Activated T-helper 1 cell treated with anti-CD3 and anti-CD28 coated beads, Interleukin-2, amount 50 U/mL, for 16 hours (primary cell): ENCODE measurements around the gene SUFU.
"Not testable (repeated sequence)": the region's sequence is repeated elsewhere in the genome, so short reads cannot be mapped to it uniquely, and the experiment has no call there.

Experiments
- DNase-seq, 2 donors: peaks; one replicate each; pipeline ENCODE4 v3.0.0-alpha.2; 2020; ENCODE audit warnings: low read depth in 1 of 2, low spot score in 1 of 2

Gene SUFU

DNA sequence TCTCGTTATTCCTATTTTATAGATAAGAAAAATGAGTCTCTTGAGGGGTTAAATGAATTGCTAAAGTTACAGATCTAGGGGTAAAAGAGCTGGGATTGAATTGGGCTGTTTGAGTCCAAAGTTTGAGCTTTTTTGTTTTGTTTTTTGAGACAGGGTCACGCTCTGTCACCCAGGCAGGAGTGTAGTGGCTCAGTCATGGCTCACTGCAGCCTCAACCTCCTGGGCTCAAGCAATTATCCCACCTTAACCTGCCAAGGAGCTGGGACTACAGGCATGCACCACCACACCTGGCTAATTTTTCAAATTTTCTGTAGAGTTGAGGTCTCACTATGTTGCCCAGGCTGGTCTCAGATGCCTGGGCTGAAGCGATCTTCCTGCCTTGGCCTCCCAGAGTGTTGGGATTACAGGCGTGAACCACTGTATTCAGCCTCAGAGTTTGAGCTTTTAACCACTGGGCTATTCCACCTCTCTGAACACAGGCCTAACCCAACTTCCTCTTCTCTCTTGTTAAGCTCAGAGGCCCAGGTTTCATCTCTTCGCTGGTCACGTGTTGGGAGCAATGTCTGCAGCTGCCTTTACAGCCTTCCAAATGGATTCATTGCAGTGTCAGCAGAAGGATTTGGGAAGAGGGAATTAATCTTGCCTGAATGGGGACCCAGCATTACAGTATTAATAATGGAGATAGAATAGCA lies 8.0 kb downstream of the SUFU start:
- DNase-seq: no peak

GRCh38 chr10:102514487-102515311 lies 10.9 kb downstream of the SUFU start:
- no peak for DNase-seq

- no peak for DNase-seq
These were observed 12.0 kb downstream of the SUFU start for GRCh38 chr10:102515724-102516123.

- no peak for DNase-seq
These were observed 13.8 kb downstream of the SUFU start for GRCh38 chr10:102517553-102517952.

DNA sequence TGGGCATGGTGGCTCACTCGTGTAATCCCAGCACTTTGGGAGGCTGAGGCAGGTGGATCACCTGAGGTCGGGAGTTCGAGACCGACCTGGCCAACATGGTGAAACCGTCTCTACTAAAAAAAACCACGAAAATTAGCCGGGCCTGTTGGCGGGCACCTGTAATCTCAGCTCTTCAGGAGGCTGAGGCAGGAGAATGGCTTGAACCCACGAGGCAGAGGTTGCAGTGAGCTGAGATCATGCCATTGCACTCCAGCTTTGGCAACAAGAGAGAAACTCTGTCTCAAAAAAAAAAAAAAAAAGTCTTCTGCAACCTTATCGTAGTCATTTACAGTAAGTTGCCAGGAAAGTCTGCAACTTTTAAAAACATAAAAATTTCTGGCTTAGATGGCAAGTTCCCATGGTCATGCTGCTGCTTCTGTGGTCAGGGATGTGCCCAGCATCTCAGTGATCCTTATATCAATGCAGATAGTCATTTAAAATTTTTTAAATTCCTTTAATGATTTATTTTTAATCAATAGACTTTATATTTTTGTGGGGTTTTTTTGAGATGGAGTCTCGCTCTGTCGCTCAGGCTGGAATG lies 15.6 kb downstream of the SUFU start:
- DNase-seq: no peak

DNA sequence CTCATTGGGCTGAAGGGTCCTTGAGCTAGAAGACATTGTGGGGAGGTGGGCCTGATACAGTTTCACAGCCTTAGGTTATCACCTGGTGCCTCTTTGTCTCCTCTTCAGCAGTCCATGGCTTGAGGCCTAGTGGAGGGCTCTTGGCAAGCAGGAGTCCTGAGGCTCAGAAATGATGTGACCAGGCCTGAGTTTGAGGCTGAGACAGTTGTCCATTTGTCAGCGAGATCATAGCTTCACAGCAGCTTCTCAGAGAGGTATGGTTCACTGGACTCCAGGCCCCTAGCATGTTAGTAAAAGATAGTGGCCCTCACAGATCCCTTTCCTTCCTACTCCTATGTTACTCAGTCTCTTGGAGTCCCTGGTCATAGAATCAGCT lies 19.1 kb downstream of the SUFU start:
- DNase-seq: no peak

DNA sequence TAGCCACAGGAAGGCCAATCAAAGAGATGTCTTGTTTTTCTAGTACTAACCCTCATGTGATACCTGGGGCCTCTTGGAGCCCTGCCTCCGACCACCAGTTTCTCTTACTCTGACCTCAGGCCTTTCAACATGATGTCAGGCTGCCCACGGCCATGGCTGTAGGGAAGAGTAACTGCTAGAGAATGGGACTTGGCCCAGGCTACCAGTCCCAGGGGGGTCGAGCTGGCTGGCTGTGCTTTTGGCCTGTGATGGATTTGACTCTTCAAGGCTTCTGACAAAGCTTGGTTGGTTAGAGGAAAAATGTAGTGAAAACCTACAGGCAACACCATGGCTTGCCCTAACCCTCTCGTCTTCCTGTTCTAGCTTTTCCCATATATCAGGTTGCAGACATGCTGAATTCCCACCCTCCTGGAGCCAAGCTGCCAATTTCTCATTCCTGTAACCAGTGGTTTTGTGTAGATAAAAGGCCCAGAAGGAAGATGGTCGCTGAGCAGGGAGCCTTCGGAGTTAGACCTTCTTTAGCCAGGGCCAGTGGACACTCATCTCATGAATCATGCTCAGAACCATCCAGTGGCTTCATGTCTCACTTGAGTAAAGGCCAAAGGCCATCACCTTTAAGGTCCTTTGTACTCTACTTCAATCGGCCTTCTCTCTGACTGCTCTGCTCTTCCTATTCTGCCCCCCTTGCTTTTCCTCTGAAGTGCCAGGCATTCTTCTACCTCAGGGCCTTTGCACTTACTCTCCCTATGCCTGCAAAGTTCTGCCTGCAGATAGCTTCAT lies 19.7 kb downstream of the SUFU start:
- DNase-seq: no peak

DNA sequence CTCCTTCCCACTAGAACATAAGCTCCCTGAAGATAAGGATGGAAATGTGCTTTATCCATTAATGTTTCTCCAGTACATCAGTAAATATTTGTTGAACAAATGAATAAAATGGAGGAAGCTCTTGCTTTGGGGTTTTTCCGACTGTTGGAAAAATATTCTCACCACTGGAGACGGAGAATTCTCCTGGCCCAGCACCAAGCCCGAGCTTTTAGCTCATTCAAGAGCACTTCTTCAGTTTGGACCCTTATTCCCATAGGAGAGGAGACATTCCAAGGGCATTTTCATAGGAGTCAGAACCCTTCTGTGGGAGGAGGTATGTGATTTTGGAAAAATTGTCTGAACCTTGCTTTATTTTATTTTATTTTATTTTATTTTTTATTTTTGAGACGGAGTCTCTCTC lies 21.0 kb downstream of the SUFU start:
- no peak for DNase-seq

DNA sequence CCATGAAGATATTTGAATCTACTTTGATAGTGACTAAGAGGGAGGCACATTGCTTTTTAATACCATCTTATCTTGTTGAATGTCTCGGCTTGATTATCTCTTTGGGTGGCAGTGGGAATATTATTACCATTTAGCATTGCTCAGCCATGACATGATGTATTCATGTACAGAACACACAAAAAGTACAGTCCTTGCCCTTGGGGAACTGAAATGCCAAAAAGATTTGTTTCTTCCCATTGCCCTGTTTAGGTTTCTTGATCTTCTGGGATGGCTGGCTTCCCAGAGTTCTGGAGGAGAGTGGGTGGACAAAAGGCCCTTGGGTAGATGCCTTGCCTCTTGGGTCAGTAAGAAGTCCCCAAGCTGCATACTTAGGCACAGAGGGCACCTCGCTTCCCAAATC lies 23.8 kb downstream of the SUFU start:
- DNase-seq: no peak

GRCh38 chr10:102534333-102534732 lies 30.6 kb downstream of the SUFU start:
- DNase-seq: no peak

DNA sequence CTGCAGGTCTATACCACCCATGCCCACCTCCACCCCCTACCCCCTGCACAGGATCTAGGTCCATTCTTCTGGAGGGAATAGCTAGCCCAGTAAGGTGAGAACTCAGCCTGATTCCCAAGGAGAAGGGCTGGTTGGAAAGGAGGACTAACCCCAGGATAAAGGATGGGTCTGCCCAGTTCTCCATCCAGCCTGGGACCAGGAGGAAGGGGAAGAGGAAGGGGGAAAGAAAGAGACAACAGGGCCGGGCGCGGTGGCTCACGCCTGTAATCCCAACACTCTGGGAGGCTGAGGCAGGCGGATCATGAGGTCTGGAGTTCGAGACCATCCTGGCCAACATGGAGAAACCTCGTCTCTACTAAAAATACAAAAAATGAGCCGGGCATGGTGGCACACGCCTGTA lies 31.2 kb downstream of the SUFU start:
- not testable (repeated sequence) for DNase-seq

DNA sequence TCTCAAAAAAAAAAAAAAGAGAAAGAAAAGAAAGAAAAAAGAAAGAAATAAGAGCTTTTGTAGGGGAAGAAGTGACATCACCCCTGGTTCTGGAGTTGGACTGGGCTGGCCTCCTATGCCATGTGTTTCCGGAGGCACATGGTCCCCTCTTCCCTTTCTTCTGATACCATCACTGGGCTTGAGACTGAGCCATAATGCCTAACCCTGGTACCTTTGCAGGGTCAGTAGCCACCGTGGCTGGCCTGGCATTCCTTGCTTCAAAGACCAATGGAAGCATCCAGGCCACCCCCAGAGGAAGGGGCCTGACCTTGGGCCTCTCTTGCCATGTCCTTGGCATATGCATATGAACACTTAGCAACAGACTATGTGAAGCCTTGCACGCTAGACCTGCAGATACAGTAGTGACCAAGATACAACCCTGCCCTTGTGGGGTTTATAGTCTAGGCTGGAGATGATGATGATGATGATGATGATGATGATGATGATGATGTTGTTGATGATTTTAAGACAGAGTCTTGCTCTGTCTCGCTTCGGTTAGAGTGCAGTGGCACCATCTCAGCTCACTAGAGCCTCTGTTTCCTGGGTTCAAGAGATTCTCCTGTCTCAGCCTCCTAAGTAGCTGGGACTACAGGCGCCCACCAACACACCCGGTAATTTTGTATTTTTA lies 31.8 kb downstream of the SUFU start:
- no peak for DNase-seq

GRCh38 chr10:102537367-102537766 lies 33.6 kb downstream of the SUFU start:
- no peak for DNase-seq

GRCh38 chr10:102537948-102538347 lies 34.2 kb downstream of the SUFU start:
- DNase-seq: no peak

DNA sequence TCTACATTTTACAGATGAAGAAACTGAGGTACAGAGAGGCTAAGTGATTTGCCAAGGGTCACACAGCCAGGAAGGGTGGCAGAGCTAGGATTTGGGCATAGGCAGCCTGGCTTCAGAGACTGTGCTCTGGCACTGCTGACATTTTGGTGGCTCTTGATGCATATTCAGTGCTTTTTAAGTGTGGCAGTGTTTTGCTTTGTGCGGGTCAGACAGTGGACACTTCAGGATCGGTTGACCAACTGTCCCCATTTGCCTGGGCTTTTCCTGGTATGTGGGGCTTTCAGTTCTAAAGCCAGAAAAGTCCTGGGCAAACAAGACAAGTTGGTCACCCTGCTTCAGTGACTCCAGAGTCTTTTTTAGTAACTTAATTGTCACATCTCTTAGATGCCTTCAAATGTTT lies 35.0 kb downstream of the SUFU start:
- no peak for DNase-seq

GRCh38 chr10:102540023-102540422 lies 36.3 kb downstream of the SUFU start:
- no peak for DNase-seq

DNA sequence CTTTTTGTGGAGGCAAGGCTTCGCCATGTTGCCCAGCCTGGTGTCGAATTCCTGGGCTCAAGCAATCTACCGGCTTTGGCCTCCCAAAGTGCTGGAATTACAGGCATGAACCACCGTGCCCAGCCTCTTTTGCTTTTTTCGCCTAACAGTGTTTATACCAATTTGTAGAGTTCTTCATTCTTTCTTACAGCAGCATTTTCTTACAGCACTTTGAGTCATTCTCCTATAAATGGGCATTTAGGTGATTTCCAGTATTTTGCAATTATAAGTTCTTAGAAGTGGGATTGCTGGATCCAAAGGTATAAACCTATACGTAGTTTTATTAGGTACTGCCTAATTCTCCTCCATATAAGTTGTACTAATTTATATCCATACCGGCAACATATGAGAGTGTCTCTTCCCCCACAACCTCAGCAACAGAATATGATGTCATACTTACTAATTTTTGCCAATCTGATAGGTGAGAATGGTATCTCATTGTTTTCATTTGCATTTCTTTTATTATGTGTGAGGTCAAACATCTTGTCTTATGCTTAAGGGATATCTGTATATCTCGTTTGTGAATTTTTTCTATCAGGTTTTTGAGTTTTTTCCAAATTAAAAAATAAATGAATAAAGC lies 39.1 kb downstream of the SUFU start:
- no peak for DNase-seq

DNA sequence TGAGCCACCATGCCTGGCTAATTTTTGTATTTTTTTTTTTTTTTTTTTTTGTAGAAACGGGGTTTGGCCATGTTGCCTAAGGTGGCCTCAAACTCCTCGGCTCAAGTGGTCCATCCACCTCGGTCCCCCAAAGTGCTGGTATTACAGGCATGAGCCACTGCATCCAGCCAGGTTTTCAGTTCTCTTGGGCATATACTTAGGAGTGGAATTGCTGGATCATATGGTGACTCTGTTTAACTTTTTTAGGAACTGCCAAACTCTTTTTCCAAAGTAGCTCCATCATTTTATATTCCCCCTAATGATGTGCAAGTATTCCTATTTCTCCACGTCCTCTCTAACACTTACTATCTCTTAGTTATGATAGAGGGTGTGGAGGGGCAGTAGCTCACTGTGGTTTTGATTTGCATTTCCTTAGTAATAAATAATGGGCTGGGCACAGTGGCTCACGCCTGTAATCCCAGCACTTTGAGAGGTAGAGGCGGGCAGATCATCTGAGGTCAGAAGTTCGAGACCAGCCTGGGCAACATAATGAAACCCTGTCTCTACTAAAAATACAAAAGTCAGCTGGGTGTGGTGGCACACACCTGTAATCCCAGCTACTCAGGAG lies 41.6 kb downstream of the SUFU start:
- DNase-seq: no peak

DNA sequence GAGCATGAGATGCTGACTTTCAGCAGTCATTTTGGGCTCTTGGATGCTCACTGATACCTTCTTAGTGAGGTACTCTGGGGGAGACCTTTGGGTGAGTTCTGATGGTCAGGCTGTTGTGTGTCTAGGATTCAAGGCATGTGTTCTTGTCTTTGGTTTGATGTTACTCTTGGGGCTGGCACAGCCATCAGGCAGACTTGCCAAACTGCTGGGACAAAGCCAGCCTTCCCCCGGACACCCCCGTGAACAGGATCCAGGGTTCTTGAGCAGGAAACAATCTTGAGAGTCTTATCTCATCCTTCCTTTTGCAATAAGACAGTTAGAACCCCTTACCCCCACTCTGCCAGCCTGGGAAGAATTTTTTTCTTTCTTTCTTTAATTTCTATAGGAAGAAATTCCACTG lies 42.2 kb downstream of the SUFU start:
- no peak for DNase-seq

- DNase-seq: no peak
These were observed 43.0 kb downstream of the SUFU start for GRCh38 chr10:102546606-102547320.
